HG02571 (cell line): ENCODE data around the gene HIBCH.
"Not testable (repeated sequence)": the region's sequence is repeated elsewhere in the genome, so short reads cannot be mapped to it uniquely, and the experiment has no call there.

ENCODE experiments used
- ATAC-seq: cut with Tn5 transposase; IDR thresholded peaks from one replicate; pipeline ENCODE4 v1.9.1; 2021; ENCODE audit warnings: mild to moderate bottlenecking, moderate library complexity; ENCODE audit not compliant: unreplicated experiment

Gene HIBCH

DNA sequence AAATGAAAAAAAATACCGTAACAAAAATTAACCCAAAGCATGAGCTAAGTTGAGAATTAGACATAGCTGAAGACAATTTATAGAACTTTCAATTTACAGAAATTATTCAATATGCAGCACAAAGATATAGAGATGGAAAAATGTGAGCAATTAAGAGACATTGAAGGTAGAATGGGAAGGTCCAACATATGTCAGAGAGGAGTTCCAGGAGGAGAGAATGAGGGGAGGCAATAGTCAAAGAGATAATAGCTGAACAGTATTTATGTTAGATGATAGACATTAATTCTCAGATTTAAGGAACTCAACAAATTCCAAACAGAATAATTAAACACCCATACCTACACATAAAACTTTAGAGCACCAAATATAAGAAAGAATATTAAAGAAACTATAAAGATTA is 154.1 kb downstream of the HIBCH start:
- no peak for ATAC-seq

DNA sequence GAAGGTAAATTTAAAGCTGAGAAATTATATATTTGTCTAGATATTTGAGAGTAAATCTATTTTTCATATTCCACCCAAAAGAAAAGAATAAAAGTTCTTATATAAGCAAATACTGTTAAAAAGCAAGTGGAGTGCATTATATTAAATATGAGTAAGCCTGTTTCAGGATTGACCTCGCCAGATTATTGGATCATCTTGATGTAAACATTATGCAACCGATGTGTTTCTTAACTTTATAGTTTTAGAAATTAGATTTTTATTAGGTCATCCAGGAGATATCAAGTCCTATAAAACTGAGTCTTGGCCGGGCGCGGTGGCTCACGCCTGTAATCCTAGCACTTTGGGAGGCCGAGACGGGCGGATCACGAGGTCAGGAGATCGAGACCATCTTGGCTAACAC is 156.8 kb downstream of the HIBCH start:
- no peak for ATAC-seq

DNA sequence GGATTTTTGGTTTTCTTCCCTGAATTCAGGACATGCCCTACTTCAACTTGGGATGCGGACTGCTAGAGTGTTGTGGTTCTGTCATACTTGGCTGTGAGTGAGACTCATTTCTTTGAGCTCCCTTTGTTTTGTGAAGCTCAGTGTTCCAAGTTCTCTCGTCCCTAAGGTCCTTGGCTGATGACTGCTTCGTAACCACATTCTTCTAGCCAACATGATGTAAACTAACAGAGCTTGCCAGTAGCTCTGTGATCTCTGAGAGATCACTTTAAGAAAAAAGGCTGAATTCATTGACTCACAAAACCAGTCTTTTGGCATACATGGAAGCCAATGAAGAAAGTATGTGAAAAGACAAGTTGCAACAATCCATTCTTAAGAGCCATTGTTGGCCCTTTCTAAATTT is 160.2 kb downstream of the HIBCH start:
- ATAC-seq = no peak

DNA sequence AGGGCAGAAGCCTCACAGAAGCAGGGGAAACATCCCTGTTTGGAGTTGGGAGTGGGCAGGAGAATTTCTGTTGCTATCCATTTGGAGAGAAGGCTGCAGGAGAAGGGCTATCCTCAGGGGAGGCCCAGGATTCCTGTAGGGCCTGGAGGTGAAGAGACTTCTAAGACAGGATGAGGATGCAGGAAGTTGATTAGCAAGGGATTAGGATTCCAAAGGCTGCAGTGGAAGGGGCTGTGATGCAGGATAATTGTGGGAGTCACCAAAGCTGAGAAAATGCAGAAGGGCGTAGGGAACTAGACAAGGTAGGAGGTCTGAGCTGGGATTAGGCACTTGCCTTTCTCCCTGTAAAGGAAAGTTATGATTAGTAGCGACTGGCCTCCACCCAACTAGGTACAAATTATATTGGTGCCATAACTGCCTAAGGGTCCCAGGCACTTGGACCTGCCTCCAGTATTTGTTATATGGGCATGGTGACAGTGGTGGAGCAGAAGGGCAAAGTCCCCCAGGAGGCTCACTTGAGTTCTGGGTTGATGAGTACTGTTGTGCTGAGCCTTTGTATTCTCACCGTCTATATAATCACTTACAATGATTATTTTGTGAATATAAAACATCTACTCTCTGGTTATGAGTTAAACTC is 160.7 kb downstream of the HIBCH start:
- no peak for ATAC-seq

DNA sequence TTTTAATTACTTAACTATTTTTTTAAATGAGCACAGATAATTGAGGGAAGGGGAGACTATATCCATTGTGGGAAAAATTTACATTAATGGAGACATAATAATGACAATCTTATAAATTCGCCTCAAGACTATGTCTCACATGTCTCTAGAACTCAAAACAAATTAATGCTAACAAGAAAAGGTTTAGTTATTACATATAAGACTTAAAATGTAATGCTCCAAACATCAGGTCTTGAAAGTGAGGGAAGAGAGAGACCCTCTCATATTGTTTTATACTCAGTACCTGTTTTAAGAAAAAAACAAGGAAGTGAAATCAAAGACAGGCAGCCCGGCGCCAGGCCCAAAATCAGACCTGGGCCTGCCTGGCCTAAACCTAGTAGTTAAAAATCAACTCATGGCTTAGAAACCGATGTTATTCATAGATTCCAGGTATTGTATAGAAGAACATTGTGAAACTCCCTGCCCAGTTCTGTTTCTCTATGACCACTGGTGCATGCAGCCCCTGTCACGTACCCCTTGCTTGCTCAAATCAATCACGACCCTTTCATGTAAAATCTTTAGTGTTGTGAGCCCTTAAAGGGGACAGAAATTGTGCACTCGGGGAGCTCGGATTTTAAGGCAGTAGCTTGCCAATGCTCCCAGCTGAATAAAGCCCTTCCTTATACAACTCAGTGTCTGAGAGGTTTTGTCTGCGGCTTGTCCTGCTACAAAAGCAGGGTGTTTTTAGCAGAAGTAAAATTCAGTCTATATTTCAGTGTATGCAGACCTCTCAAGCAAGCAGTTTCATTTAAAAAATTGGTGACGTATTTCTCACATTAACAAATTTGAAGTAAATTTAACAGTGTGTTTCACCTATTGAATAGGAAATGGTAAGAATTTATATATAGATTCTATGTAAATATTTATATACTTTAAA is 161.8 kb downstream of the HIBCH start:
- ATAC-seq = not testable (repeated sequence)

DNA sequence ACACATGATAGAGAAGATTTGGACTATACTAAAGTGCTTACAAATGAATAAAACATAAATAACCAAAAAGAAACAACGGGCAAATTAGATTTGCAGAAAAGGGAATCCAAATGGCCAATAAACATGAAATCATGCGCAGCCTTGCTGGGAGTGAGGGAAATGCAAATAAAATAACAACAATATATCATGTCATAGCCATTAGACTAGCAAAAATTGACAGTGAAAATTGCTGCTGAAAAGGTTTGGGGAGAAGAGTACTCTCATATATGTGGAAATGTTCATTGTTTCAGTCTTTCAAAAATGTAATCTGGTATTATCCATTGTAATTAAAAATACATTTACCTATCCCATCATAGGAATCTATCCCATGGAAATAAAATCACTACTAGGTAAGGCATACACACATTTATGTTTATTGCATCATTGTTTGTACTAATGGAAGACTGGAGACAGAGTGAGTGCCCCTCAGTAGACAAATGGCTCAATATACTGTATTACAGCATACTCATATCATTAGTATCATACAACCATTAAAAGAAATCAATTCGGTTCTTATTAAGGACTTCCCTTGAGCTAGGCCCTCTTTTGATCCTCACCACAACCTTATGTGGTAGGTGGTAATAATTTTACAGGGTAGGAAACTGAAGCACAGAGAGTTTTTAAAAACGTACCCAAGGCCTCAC is 163.0 kb downstream of the HIBCH start:
- ATAC-seq = no peak
